ENCODE data around the gene FTSJ3. TPM values are rescaled to one million over a fixed set of nuclear protein-coding genes. Genes with fewer than 3 reads are reported as not detected.

Gene FTSJ3
- total and polyA plus RNA-seq, 10 of the 15 experiments (the other 5 are each of a cell fraction or from before 2014, with no cell fraction given) = 17.2 to 79.2 (median 50.4) TPM

DNA sequence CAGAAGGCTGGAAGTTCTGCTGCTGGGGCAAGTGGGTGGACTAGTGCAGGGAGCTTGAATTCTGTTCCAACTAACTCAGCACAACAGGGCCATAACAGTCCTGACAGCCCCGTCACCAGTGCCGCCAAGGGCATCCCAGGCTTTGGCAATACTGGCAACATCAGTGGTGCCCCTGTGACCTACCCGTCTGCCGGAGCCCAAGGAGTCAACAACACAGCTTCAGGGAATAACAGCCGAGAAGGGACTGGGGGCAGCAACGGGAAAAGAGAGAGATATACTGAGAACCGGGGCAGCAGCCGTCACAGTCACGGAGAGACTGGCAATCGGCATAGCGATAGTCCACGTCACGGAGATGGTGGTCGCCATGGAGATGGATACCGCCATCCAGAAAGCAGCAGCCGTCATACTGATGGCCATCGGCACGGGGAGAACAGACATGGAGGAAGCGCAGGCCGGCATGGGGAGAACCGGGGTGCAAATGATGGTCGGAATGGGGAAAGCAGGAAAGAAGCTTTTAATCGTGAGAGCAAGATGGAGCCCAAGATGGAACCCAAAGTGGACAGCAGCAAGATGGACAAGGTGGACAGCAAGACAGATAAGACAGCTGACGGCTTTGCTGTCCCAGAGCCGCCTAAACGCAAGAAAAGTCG is 9.6 kb downstream of the FTSJ3 start:
- H3K27me3 ChIP-seq (replicated peaks in 1 of 2; ENCODE audit: control insufficient read depth in 2 of 2, insufficient read depth in 2 of 2, low read length in 1 of 2) = no peaks in the 10 kb centered on the region
- no peak overlapping the region for H3K9ac ChIP-seq (ENCODE audit: control insufficient read depth, insufficient read depth, low read length)
- no peak overlapping the region for H3K4me2 ChIP-seq (ENCODE audit: control insufficient read depth, insufficient read depth)
- H2AFZ ChIP-seq (ENCODE audit: control insufficient read depth, low read depth, low read length) = no peak overlapping the region
- in situ Hi-C loops (cut with MboI) (no loop called here), intact Hi-C loops (cut with micrococcal nuclease; ENCODE audit: unreplicated experiment) (no loop called here)
- 97% methylated on average over 27 of the region's 27 CpGs for WGBS (ENCODE audit: insufficient coverage, insufficient replicate concordance, low lambda C conversion rate, missing lambda C conversion rate)
- H3K27ac ChIP-seq (ENCODE audit: control insufficient read depth, insufficient read depth) = no peak overlapping the region
- ChIA-PET SMC1A (ENCODE audit: uncharacterized antibody, unreplicated experiment) (interaction anchor here (0.6 to 1.7 kb wide), 5 partner anchors 12 to 97 kb away, joined by 3 read pairs; no protein-coding TSS in a partner anchor), POLR2A (interaction anchor here (0.6 to 1.2 kb wide), 2 partner anchors 20 to 97 kb away, joined by 3 to 5 read pairs; no protein-coding TSS in a partner anchor), RAD21 (ENCODE audit: unreplicated experiment) (no interaction called here), CTCF (interaction anchor here (1.3 to 1.6 kb wide), 2 partner anchors 10 to 31 kb away, joined by 3 to 4 read pairs; no protein-coding TSS in a partner anchor)
- BruUV-seq (replicated peaks) = TSS peak; percentile 79
- H3K36me3 ChIP-seq (ENCODE audit: control insufficient read depth in 2 of 2, insufficient read depth in 2 of 2, low read length in 1 of 2) = peaks cover 41 to 45% of the 10 kb centered on the region in 2 experiments
- no peaks in the 10 kb centered on the region; the same call in 1 of the 2 replicates for H4K20me1 ChIP-seq (ENCODE audit: control insufficient read depth, insufficient read depth)
- TF ChIP-seq TCF3 (IDR thresholded peaks at IDR 0.05; ENCODE audit: borderline replicate concordance, insufficient read depth, low read depth, low read length) (no peak), SIN3A (IDR thresholded peaks at IDR 0.05; ENCODE audit: low read depth, low read length) (no peak), POLR2AphosphoS2 (IDR thresholded peaks at IDR 0.05; ENCODE audit: low read depth, low read length) (peak; percentile 28; the same call in 1 of the 2 replicates)
- FAIRE-seq (no peak), DNase-seq (ENCODE audit: low read depth, low spot score) (no peak), ATAC-seq (no peak)
- no peaks in the 10 kb centered on the region for H3K4me1 ChIP-seq (ENCODE audit: control insufficient read depth, insufficient read depth, low read length)
- no peaks in the 10 kb centered on the region; the same call in 1 of the 2 replicates for H3K79me2 ChIP-seq (ENCODE audit: control insufficient read depth, insufficient read depth, low read length)
- H3K4me3 ChIP-seq = no peak overlapping the region
- H3K9me3 ChIP-seq (replicated peaks; ENCODE audit: control insufficient read depth, insufficient read depth, low read length) = no peaks in the 10 kb centered on the region

- Histone ChIP-seq H3K4me3 (no peak overlapping the region), H3K4me2 (ENCODE audit: control insufficient read depth, insufficient read depth) (no peak overlapping the region), H3K9me3 (replicated peaks; ENCODE audit: control insufficient read depth, insufficient read depth, low read length) (no peaks in the 10 kb centered on the region), H3K79me2 (ENCODE audit: control insufficient read depth, insufficient read depth, low read length) (no peaks in the 10 kb centered on the region), H3K27ac (ENCODE audit: control insufficient read depth, insufficient read depth) (no peak overlapping the region), H3K9ac (ENCODE audit: control insufficient read depth, insufficient read depth, low read length) (no peak overlapping the region), H3K36me3 (ENCODE audit: control insufficient read depth in 2 of 2, insufficient read depth in 2 of 2, low read length in 1 of 2) (peaks cover 42 to 50% of the 10 kb centered on the region in 2 experiments), H3K27me3 (replicated peaks in 1 of 2; ENCODE audit: control insufficient read depth in 2 of 2, insufficient read depth in 2 of 2, low read length in 1 of 2) (no peaks in the 10 kb centered on the region), H3K4me1 (ENCODE audit: control insufficient read depth, insufficient read depth, low read length) (no peaks in the 10 kb centered on the region), H2AFZ (ENCODE audit: control insufficient read depth, low read depth, low read length) (no peak overlapping the region), H4K20me1 (ENCODE audit: control insufficient read depth, insufficient read depth) (no peaks in the 10 kb centered on the region; the same call in 1 of the 2 replicates)
- in situ Hi-C loops (cut with MboI) (no loop called here), intact Hi-C loops (cut with micrococcal nuclease; ENCODE audit: unreplicated experiment) (no loop called here)
- CTCF ChIA-PET = interaction anchor here (1.0 to 2.0 kb wide), 3 partner anchors 11 to 49 kb away, joined by 3 to 4 read pairs (median 3); partner anchors contain the start of gene FTSJ3
- SMC1A ChIA-PET (ENCODE audit: uncharacterized antibody, unreplicated experiment) = interaction anchor here (2.0 kb wide), 1 partner anchor 52 kb away, joined by 5 read pairs; no protein-coding TSS in a partner anchor
- no TSS peak for BruUV-seq (replicated peaks)
- RAD21 ChIA-PET (ENCODE audit: unreplicated experiment) = no interaction called here
- no peak for DNase-seq (ENCODE audit: low read depth, low spot score)
- WGBS (ENCODE audit: insufficient coverage, insufficient replicate concordance, low lambda C conversion rate, missing lambda C conversion rate) = 99% methylated on average over 4 of the region's 4 CpGs
- POLR2A ChIA-PET = interaction anchor here (0.5 kb wide), 1 partner anchor 27 kb away, joined by 3 read pairs; no protein-coding TSS in a partner anchor
- ATAC-seq = no peak
- FAIRE-seq = no peak
- no peak for TF ChIP-seq PBX3 (IDR thresholded peaks at IDR 0.05; ENCODE audit: insufficient replicate concordance, low read depth, low read length)
- TF ChIP-seq NR2C1 (IDR thresholded peaks at IDR 0.05) = no peak
- TF ChIP-seq YBX1 (IDR thresholded peaks at IDR 0.05) = no peak
- TF ChIP-seq KAT2A (conservative IDR thresholded peaks at IDR 0.05; ENCODE audit: control insufficient read depth, low read depth, low read length) = no peak
- TF ChIP-seq TCF12 (IDR thresholded peaks at IDR 0.05; ENCODE audit: low read depth, low read length) = no peak
- TF ChIP-seq, protein P1, sequence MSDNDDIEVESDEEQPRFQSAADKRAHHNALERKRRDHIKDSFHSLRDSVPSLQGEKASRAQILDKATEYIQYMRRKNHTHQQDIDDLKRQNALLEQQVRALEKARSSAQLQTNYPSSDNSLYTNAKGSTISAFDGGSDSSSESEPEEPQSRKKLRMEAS (IDR thresholded peaks at IDR 0.05; ENCODE audit: low read depth, low read length) = no peak
- TF ChIP-seq RELA (IDR thresholded peaks at IDR 0.05; ENCODE audit: borderline replicate concordance, partially characterized antibody) = no peak
These were observed 10.8 kb downstream of the FTSJ3 start for GRCh38 chr17:63816669-63817068.
